Measurements from ENCODE around the gene PYGM. TPM values are rescaled to one million over a fixed set of nuclear protein-coding genes. Genes with fewer than 3 reads are reported as not detected.

Gene PYGM
- total RNA-seq, 1 donor: 4.6 TPM

- no peak for DNase-seq (ENCODE audit: low read depth in 2 of 3, low spot score in 2 of 3)
These were observed 4.7 kb downstream of the PYGM start for GRCh38 chr11:64754919-64755662.

GRCh38 chr11:64754124-64754918 is 5.5 kb downstream of the PYGM start:
- DNase-seq (ENCODE audit: low read depth in 2 of 3, low spot score in 2 of 3): no peak

GRCh38 chr11:64753380-64754123 is 6.2 kb downstream of the PYGM start:
- DNase-seq (ENCODE audit: low read depth in 2 of 3, low spot score in 2 of 3): no peak

GRCh38 chr11:64753019-64753379 is 6.8 kb downstream of the PYGM start:
- DNase-seq (ENCODE audit: low read depth in 2 of 3, low spot score in 2 of 3): no peak

GRCh38 chr11:64752175-64752970 is 7.4 kb downstream of the PYGM start:
- no peak for DNase-seq (ENCODE audit: low read depth in 2 of 3, low spot score in 2 of 3)

- DNase-seq (ENCODE audit: low read depth in 2 of 3, low spot score in 2 of 3): no peak
These were observed 8.2 kb downstream of the PYGM start for GRCh38 chr11:64751580-64751979.

- DNase-seq (ENCODE audit: low read depth in 2 of 3, low spot score in 2 of 3): no peak
These were observed 8.6 kb downstream of the PYGM start for GRCh38 chr11:64751136-64751535.

GRCh38 chr11:64750361-64751054 is 9.3 kb downstream of the PYGM start:
- DNase-seq (ENCODE audit: low read depth in 2 of 3, low spot score in 2 of 3): peak in 1 of 3 donors; percentile 44

- DNase-seq (ENCODE audit: low read depth in 2 of 3, low spot score in 2 of 3): no peak
These were observed 11.7 kb downstream of the PYGM start for GRCh38 chr11:64747961-64748665.

GRCh38 chr11:64746486-64746885 is 13.3 kb downstream of the PYGM start:
- no peak for DNase-seq (ENCODE audit: low read depth in 2 of 3, low spot score in 2 of 3)

GRCh38 chr11:64745521-64746328 is 14.0 kb downstream of the PYGM start:
- peak; percentile 57 to 96 (median 88) for DNase-seq (ENCODE audit: low read depth in 2 of 3, low spot score in 2 of 3)

- DNase-seq (ENCODE audit: low read depth in 2 of 3, low spot score in 2 of 3): peak; percentile 53 to 97 (median 94)
These were observed 14.6 kb downstream of the PYGM start for GRCh38 chr11:64745189-64745520.

- peak in 1 of 3 donors; percentile 40 for DNase-seq (ENCODE audit: low read depth in 2 of 3, low spot score in 2 of 3)
These were observed 15.1 kb downstream of the PYGM start for GRCh38 chr11:64744544-64745188.

GRCh38 chr11:64743591-64744543 is 15.9 kb downstream of the PYGM start, which contains the start of gene RASGRP2:
Gene RASGRP2, minus strand, starts transcription at chr11:64744142. Its CDS starts 1,276 bp downstream, at chr11:64742866.
- peak; percentile 79 to 90 (median 85) for DNase-seq (ENCODE audit: low read depth in 2 of 3, low spot score in 2 of 3)

GRCh38 chr11:64742889-64743590 is 16.7 kb downstream of the PYGM start:
- DNase-seq (ENCODE audit: low read depth in 2 of 3, low spot score in 2 of 3): peak; percentile 59 to 75 (median 68)

Measured in hematopoietic multipotent progenitor cell (in vitro differentiated cells).